HepG2 (cell line): ENCODE data around the gene CTIF. TPM values are rescaled to one million over a fixed set of nuclear protein-coding genes. Genes with fewer than 3 reads are reported as not detected.
A peak's percentile ranks its signal among the peaks of the same experiment; 100 is the strongest.

Source experiments
- ATAC-seq: fragments of 200-7000 bp; cut with Tn5 transposase; 3 replicates; pipeline ENCODE4 v1.9.1; 2020; ENCODE audit warnings: mild to moderate bottlenecking, moderate library complexity
- BruUV-seq: library from RNA; stranded (reverse); fragments of 400-500 nt; replicated peaks from 2 replicates; lab custom pipeline; 2021; lab: Mats Ljungman, UMichigan
- CTCF ChIA-PET: fragments of 300-600 bp; formaldehyde crosslinking; extraction: SDS; loops from one replicate; lab custom pipeline; 2021; ENCODE audit warnings: low total read pairs, inconsistent platforms, low intra/inter-chr PET ratio; lab: Yijun Ruan, JAX
- POLR2A ChIA-PET: fragments of 350-600 bp; sonication (Branson Sonifier 250); formaldehyde crosslinking; loops from one replicate; lab custom pipeline; 2020; ENCODE audit warnings: antibody characterized with exemption, inconsistent platforms; lab: Yijun Ruan, JAX
- DNase-seq: peaks from one replicate; pipeline ENCODE4 v3.0.0-alpha.2; 2015; ENCODE audit warnings: low spot score
- FAIRE-seq: peaks from 3 replicates; lab custom pipeline; 2011; peaks lifted over from hg19 to GRCh38; lab: Jason Lieb, UNC
- H2AFZ ChIP-seq: one replicate; pipeline ENCODE4 v1.6.1; 2011; ENCODE audit warnings: low read length, inconsistent platforms
- H3K27ac ChIP-seq: fragments of 300-600 bp; 3 replicates; pipeline ENCODE4 v1.8.0; 2011; ENCODE audit warnings: mixed run types, mild to moderate bottlenecking, mixed read lengths, low read length, inconsistent platforms; ENCODE audit not compliant: insufficient read depth; ENCODE audit errors: extremely low read length
- H3K27me3 ChIP-seq, 2 experiments: fragments of 200-600 bp in 1 of 2; 2 replicates in 1 of 2; 3 replicates in 1 of 2; pipeline versions ENCODE4 v1.6.0 to v1.8.0; 2011; ENCODE audit warnings: low read length in 2 of 2, mild to moderate bottlenecking in 2 of 2, moderate library complexity in 2 of 2, inconsistent platforms in 1 of 2; ENCODE audit not compliant: insufficient read depth in 2 of 2, control insufficient read depth in 1 of 2
- H3K36me3 ChIP-seq, 2 experiments: fragments of 200-600 bp in 1 of 2; replicated peaks in 1 of 2; 2 replicates in 1 of 2; 3 replicates in 1 of 2; pipeline versions ENCODE4 v1.5.1 to v1.8.0; 2011; ENCODE audit warnings: low read length in 2 of 2, inconsistent platforms in 1 of 2; ENCODE audit not compliant: insufficient read depth in 2 of 2, control insufficient read depth in 1 of 2
- H3K4me1 ChIP-seq: 2 replicates; pipeline ENCODE4 v1.5.1; 2012; ENCODE audit warnings: low read length, inconsistent platforms; ENCODE audit not compliant: insufficient read depth
- H3K4me2 ChIP-seq: 2 replicates; pipeline ENCODE4 v1.6.0; 2011; ENCODE audit warnings: low read depth, low read length, inconsistent platforms
- H3K4me3 ChIP-seq, 3 experiments: fragments of 200-600 bp in 1 of 3; sonication (generic), shearing (Covaris generic) in 1 of 3; replicated peaks in 1 of 3; 2 replicates each; pipeline ENCODE4 v1.5.1; 2011 to 2016; ENCODE audit warnings: low read length in 3 of 3, inconsistent platforms in 2 of 3, low read depth in 2 of 3, mild to moderate bottlenecking in 2 of 3, control low read depth in 1 of 3, mixed read lengths in 1 of 3; ENCODE audit not compliant: insufficient read depth in 1 of 3
- H3K79me2 ChIP-seq: one replicate; pipeline ENCODE4 v1.6.1; 2011; ENCODE audit warnings: low read length, inconsistent platforms; ENCODE audit not compliant: insufficient read depth
- H3K9ac ChIP-seq: 2 replicates; pipeline ENCODE4 v1.6.0; 2011; ENCODE audit warnings: mild to moderate bottlenecking, low read depth, low read length, inconsistent platforms; ENCODE audit not compliant: insufficient read depth
- H3K9me3 ChIP-seq: 2 replicates; pipeline ENCODE4 v1.5.1; 2012; ENCODE audit warnings: mild to moderate bottlenecking, low read length
- H4K20me1 ChIP-seq: 2 replicates; pipeline ENCODE4 v1.6.0; 2011; ENCODE audit warnings: inconsistent platforms, mild to moderate bottlenecking, low read length, moderate library complexity; ENCODE audit not compliant: insufficient read depth
- ATF4 ChIP-seq, 2 experiments: fragments of 450-650 bp in 1 of 2; sonication (generic) in 1 of 2; formaldehyde crosslinking; IDR thresholded peaks; 2 replicates each; pipeline versions ENCODE4 v1.5.0 to v1.8.0; 2020 to 2022; ENCODE audit warnings: mild to moderate bottlenecking in 1 of 2, missing genetic modification reagents in 1 of 2
- CEBPB ChIP-seq: IDR thresholded peaks from 2 replicates; pipeline ENCODE4 v1.6.1; 2011; ENCODE audit warnings: low read depth, low read length, improper control_type of control experiment, borderline replicate concordance
- CEBPG ChIP-seq: IDR thresholded peaks from 2 replicates; pipeline ENCODE4 v1.6.1; 2016
- EED ChIP-seq: sonication (generic); formaldehyde crosslinking; IDR thresholded peaks from 2 replicates; pipeline ENCODE4 v1.5.0; 2020; ENCODE audit warnings: mild to moderate bottlenecking, missing genetic modification reagents
- FOSL2 ChIP-seq: sonication (generic); formaldehyde crosslinking; IDR thresholded peaks from 2 replicates; pipeline ENCODE4 v1.4.0; 2020; ENCODE audit warnings: missing genetic modification reagents
- GATAD2A ChIP-seq: IDR thresholded peaks from 2 replicates; pipeline ENCODE4 v1.6.1; 2016
- HOMEZ ChIP-seq: IDR thresholded peaks from 2 replicates; pipeline ENCODE4 v1.6.1; 2016; ENCODE audit warnings: low read depth
- SMAD3 ChIP-seq: sonication (generic); formaldehyde crosslinking; IDR thresholded peaks from 2 replicates; pipeline ENCODE4 v1.4.0; 2020; ENCODE audit warnings: missing genetic modification reagents
- WGBS: methylation state at CpG from one replicate; pipeline ENCODE4 v1.1.6; 2017; ENCODE audit warnings: low lambda C conversion rate; 5-methylcytosine and 5-hydroxymethylcytosine counted together
- in situ Hi-C: cut with HindIII; loops from 2 replicates; pipeline ENCODE4 v1.10.0; 2017; ENCODE audit warnings: low pct_unique_long_range_greater_than_20kb; ENCODE audit not compliant: extremely low pct_ligation_motif_present
- intact Hi-C: fragments of 100-400 bp; cut with micrococcal nuclease; formaldehyde crosslinking; loops from one replicate; pipeline ENCODE4 v1.10.0; 2022; ENCODE audit not compliant: unreplicated experiment
- polyA plus RNA-seq, 8 experiments: library from polyadenylated mRNA; depleted of rRNA in 3 of 8; stranded (reverse) in 7 of 8; unstranded in 1 of 8; fragments of >200 nt; fragmentation: Illumina TruSeq in 4 of 8; extraction: Trizol in 4 of 8; gene quantifications; 2 replicates each; pipeline versions ENCODE4 v1.2.1 to v1.2.3, GENCODE V29; 2011 to 2016; ENCODE audit warnings: low read depth in 4 of 8, missing spikeins in 1 of 8, mixed read lengths in 1 of 8; ENCODE audit not compliant: insufficient read depth in 1 of 8
- total RNA-seq, 5 experiments: library from RNA; depleted of rRNA; stranded (reverse); fragments of >200 nt; fragmentation: Illumina TruSeq; extraction: Trizol; gene quantifications; 2 replicates each; pipeline ENCODE4 v1.2.3, GENCODE V29; 2016; ENCODE audit warnings: low read depth in 1 of 5

The CTIF gene
- total and polyA plus RNA-seq, 2 of the 13 experiments (the other 11 are each of a cell fraction or from before 2014, with no cell fraction given): 18.2 to 28.0 TPM

- in situ Hi-C loops: loop anchor here (10.0 kb wide), 1 partner anchor 347 kb away; no protein-coding TSS in a partner anchor
These were observed 9.4 kb downstream of the CTIF start for GRCh38 chr18:48548011-48548771.

More at GRCh38 chr18:48548011-48548771, 9.4 kb downstream of the CTIF start:
- WGBS: 77% methylated on average over 8 of the region's 8 CpGs
- ATAC-seq: peak; percentile 55
- no peak for DNase-seq
- intact Hi-C loops: no loop called here
- no TSS peak for BruUV-seq
- Histone ChIP-seq H4K20me1 (peaks cover 3% of the 10 kb centered on the region; the same call in 1 of the 2 replicates), H3K27ac (no peak overlapping the region), H3K4me1 (peaks cover 59% of the 10 kb centered on the region), H3K79me2 (peaks cover 79% of the 10 kb centered on the region), H3K9ac (no peak overlapping the region), H2AFZ (no peak overlapping the region), H3K36me3 (peaks cover 0 to 8% of the 10 kb centered on the region in 2 experiments; a peak in 2 of 5 replicates), H3K27me3 (no peaks in the 10 kb centered on the region), H3K9me3 (no peaks in the 10 kb centered on the region), H3K4me3 (no peak overlapping the region), H3K4me2 (no peak overlapping the region)
- TF ChIP-seq HOMEZ (CRISPR knock-in tag) (no peak), SMAD3 (CRISPR knock-in tag) (no peak), CEBPB (peak; percentile 75), EED (CRISPR knock-in tag) (no peak), CEBPG (0 out of 2 replicates have a peak, but pooled peaks have one; percentile 29), ATF4 (CRISPR knock-in tag; IDR thresholded peaks at IDR 0.05) (peak in 1 of 2 experiments; percentile 94; a peak in 2 of 4 replicates), GATAD2A (CRISPR knock-in tag) (0 out of 2 replicates have a peak, but pooled peaks have one; percentile 36), FOSL2 (CRISPR knock-in tag) (peak; percentile 14; the same call in 1 of the 2 replicates)
- CTCF ChIA-PET: no interaction called here
- POLR2A ChIA-PET: interaction anchor here (2.3 kb wide), 1 partner anchor 9 kb away, joined by 10 read pairs; the partner anchor contains the start of gene CTIF
- FAIRE-seq: no peak
